Kidney (tissue), 14 donors: Measurements from ENCODE around the gene LRP2BP. TPM values are rescaled to one million over a fixed set of nuclear protein-coding genes. Genes with fewer than 3 reads are reported as not detected.

Source experiments
- DNase-seq, 5 donors: peaks; one replicate each; pipeline ENCODE4 v3.0.0-alpha.2; 2013 to 2020
- FAIRE-seq: peaks from 2 replicates; lab custom pipeline; 2012; peaks lifted over from hg19 to GRCh38; lab: Jason Lieb, UNC
- H3K27ac ChIP-seq, 2 donors: one replicate each; pipeline ENCODE4 v1.7.0; 2013; ENCODE audit warnings: low read depth in 2 of 2, low read length in 2 of 2, inconsistent platforms in 1 of 2
- H3K27me3 ChIP-seq: one replicate; pipeline ENCODE4 v1.7.1; 2013; ENCODE audit warnings: low read length, inconsistent platforms; ENCODE audit not compliant: control insufficient read depth, insufficient read depth
- H3K36me3 ChIP-seq, 3 donors: one replicate each; pipeline versions ENCODE4 v1.7.0 to v1.7.1; 2013; ENCODE audit warnings: low read length in 3 of 3, control low read depth in 1 of 3, inconsistent platforms in 1 of 3; ENCODE audit not compliant: insufficient read depth in 3 of 3, control insufficient read depth in 2 of 3
- H3K4me1 ChIP-seq, 3 donors: one replicate each; pipeline versions ENCODE4 v1.7.0 to v1.7.1; 2013; ENCODE audit warnings: low read length in 3 of 3, inconsistent platforms in 1 of 3, low read depth in 1 of 3; ENCODE audit not compliant: control insufficient read depth in 2 of 3, insufficient read depth in 2 of 3
- H3K4me3 ChIP-seq, 3 donors: one replicate each; pipeline versions ENCODE4 v1.7.0 to v1.8.1; 2013; ENCODE audit warnings: low read length in 3 of 3, control low read depth in 1 of 3, inconsistent platforms in 1 of 3
- H3K9ac ChIP-seq, 3 donors: one replicate each; pipeline versions ENCODE4 v1.7.0 to v1.7.1; 2013; ENCODE audit warnings: low read length in 3 of 3, control low read depth in 1 of 3, inconsistent platforms in 1 of 3
- H3K9me3 ChIP-seq, 3 donors: one replicate each; pipeline versions ENCODE4 v1.7.0 to v1.7.1; 2013; ENCODE audit warnings: low read length in 3 of 3, control low read depth in 1 of 3, inconsistent platforms in 1 of 3; ENCODE audit not compliant: control insufficient read depth in 2 of 3, insufficient read depth in 1 of 3
- intact Hi-C: fragments of 100-400 bp; cut with DNase I; formaldehyde crosslinking; loops from one replicate; pipeline ENCODE4 v1.11.1; 2022
- polyA plus RNA-seq: library from polyadenylated mRNA; stranded (reverse); fragments of 350-450 nt; fragmentation: Illumina TruSeq; extraction: RNeasy Lipid Tissue Mini Kit (QIAGEN cat#74804); gene quantifications from one replicate; pipeline ENCODE4 v1.2.3, GENCODE V29; 2014; ENCODE audit warnings: low read depth, low replicate concordance; ENCODE audit not compliant: insufficient read depth
- total RNA-seq: library from RNA; stranded (reverse); fragmentation: NEBNext Ultra II Directional; extraction: Animal tissue kit (Norgen Biotek cat#: 25700); gene quantifications from one replicate; pipeline ENCODE4 v1.2.1, GENCODE V29; 2021
- TF ChIP-seq, protein P1 (sequence below): IDR thresholded peaks from 3 replicates; pipeline ENCODE4 v1.5.1; 2012; ENCODE audit warnings: mild to moderate bottlenecking, moderate library complexity, borderline replicate concordance; ENCODE audit not compliant: insufficient read depth; ENCODE audit errors: extremely low read depth
- donor health status: control.
- donor health status: control.
- donor health status: control.
- donor health status: control.
- donor health status: control.
- donor health status: DM: yes; HTN: yes; CAD: no.
- donor health status: Normal renal cell carcinoma (clear cell type).

Gene LRP2BP
- total and polyA plus RNA-seq, 2 donors from 2014 or later = 0.99 to 1.9 TPM

DNA sequence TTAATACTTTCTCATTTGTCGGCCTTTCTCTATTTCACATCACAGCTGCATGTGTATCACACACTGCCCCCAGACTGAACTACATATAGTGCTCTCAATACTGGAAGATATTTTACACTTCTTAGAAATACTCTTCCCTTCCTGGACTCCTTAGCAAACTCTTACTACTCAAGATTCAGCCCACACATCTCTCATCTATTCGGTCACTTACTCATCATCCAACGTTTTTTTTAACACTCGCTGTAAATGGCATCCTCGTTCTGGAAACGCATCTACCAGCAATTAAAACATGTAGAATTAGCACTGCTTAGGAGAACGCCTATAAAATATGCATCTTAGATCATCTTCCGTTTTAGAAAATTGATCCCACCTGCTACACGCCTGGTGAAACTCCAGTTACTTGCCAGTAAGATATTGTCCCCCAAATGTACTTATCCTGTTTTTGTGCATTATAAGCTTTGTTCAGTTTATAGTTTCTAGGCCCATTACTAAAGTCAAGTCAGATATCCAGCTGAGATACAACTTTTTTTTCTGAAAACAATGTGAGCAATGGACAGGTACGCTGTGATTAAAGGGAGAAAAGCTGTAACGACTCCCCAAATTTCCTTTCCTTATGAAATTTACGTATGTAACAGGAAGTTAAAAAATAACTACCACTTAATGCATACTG, 1.0 kb downstream of the LRP2BP start:
- Histone ChIP-seq H3K4me3 (peak overlapping the region; percentile 71 to 84 (median 81)), H3K36me3 (peaks cover 0 to 10% (median 0%) of the 10 kb centered on the region in 3 donors), H3K27me3 (no peaks in the 10 kb centered on the region), H3K9ac (peak overlapping the region; percentile 83 to 87 (median 83)), H3K27ac (peak overlapping the region in 1 of 2 donors; percentile 57), H3K4me1 (peaks cover 0 to 9% (median 0%) of the 10 kb centered on the region in 3 donors), H3K9me3 (no peaks in the 10 kb centered on the region)
- TF ChIP-seq, protein P1, sequence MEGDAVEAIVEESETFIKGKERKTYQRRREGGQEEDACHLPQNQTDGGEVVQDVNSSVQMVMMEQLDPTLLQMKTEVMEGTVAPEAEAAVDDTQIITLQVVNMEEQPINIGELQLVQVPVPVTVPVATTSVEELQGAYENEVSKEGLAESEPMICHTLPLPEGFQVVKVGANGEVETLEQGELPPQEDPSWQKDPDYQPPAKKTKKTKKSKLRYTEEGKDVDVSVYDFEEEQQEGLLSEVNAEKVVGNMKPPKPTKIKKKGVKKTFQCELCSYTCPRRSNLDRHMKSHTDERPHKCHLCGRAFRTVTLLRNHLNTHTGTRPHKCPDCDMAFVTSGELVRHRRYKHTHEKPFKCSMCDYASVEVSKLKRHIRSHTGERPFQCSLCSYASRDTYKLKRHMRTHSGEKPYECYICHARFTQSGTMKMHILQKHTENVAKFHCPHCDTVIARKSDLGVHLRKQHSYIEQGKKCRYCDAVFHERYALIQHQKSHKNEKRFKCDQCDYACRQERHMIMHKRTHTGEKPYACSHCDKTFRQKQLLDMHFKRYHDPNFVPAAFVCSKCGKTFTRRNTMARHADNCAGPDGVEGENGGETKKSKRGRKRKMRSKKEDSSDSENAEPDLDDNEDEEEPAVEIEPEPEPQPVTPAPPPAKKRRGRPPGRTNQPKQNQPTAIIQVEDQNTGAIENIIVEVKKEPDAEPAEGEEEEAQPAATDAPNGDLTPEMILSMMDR = no peak
- FAIRE-seq (no peak), DNase-seq (no peak)
- intact Hi-C loops = no loop called here

DNA sequence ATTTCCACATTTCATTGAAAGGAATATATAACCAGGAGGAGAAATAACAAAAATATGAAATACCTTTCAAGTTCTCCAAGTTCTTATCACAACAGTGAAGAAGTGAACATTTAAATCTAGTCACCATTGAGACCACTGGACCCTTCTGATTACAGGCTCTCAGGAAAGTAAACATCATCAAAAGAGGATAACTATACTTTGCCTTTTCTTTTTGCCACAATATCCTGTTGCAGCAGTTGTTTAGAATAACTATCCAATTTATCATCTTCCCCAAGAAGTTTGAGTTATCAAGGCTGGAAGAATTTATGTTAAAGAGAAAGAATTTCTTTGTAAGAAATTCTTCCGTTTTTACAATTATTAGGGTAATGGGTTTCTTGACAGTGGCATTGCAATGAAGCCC, 3.6 kb downstream of the LRP2BP start:
- H3K9me3 ChIP-seq = no peaks in the 10 kb centered on the region
- no peak overlapping the region for H3K9ac ChIP-seq
- no peak overlapping the region for H3K27ac ChIP-seq
- no peaks in the 10 kb centered on the region for H3K36me3 ChIP-seq
- H3K27me3 ChIP-seq = no peaks in the 10 kb centered on the region
- no peak for DNase-seq
- TF ChIP-seq, protein P1 = no peak
- no peak for FAIRE-seq
- H3K4me3 ChIP-seq = no peak overlapping the region
- peaks cover 0 to 6% (median 0%) of the 10 kb centered on the region in 3 donors for H3K4me1 ChIP-seq
- intact Hi-C loops = no loop called here

GRCh38 chr4:185390941-185391340, 4.8 kb downstream of the LRP2BP start:
- H3K9me3 ChIP-seq = no peaks in the 10 kb centered on the region
- intact Hi-C loops = no loop called here
- H3K36me3 ChIP-seq = no peaks in the 10 kb centered on the region
- DNase-seq = no peak
- no peak overlapping the region for H3K4me3 ChIP-seq
- no peak overlapping the region for H3K27ac ChIP-seq
- no peaks in the 10 kb centered on the region for H3K27me3 ChIP-seq
- TF ChIP-seq, protein P1 = no peak
- FAIRE-seq = no peak
- H3K4me1 ChIP-seq = peaks cover 0 to 2% (median 0%) of the 10 kb centered on the region in 3 donors
- H3K9ac ChIP-seq = no peak overlapping the region

- FAIRE-seq (no peak), DNase-seq (no peak)
- Histone ChIP-seq H3K27ac (no peak overlapping the region), H3K9ac (no peak overlapping the region), H3K27me3 (no peaks in the 10 kb centered on the region), H3K4me1 (no peaks in the 10 kb centered on the region), H3K4me3 (no peak overlapping the region), H3K9me3 (no peaks in the 10 kb centered on the region), H3K36me3 (no peaks in the 10 kb centered on the region)
- TF ChIP-seq, protein P1 = no peak
- intact Hi-C loops = no loop called here
Measured at GRCh38 chr4:185387957-185388356, 7.8 kb downstream of the LRP2BP start.
